GM21786 (cell line): ENCODE measurements around the gene RELA.
A peak's percentile ranks its signal among the peaks of the same experiment; 100 is the strongest.
"Not testable (repeated sequence)": the region's sequence is repeated elsewhere in the genome, so short reads cannot be mapped to it uniquely, and the experiment has no call there.

Source experiments
- ATAC-seq: cut with Tn5 transposase; IDR thresholded peaks from one replicate; pipeline ENCODE4 v1.9.1; 2021; ENCODE audit not compliant: unreplicated experiment

RELA gene

DNA sequence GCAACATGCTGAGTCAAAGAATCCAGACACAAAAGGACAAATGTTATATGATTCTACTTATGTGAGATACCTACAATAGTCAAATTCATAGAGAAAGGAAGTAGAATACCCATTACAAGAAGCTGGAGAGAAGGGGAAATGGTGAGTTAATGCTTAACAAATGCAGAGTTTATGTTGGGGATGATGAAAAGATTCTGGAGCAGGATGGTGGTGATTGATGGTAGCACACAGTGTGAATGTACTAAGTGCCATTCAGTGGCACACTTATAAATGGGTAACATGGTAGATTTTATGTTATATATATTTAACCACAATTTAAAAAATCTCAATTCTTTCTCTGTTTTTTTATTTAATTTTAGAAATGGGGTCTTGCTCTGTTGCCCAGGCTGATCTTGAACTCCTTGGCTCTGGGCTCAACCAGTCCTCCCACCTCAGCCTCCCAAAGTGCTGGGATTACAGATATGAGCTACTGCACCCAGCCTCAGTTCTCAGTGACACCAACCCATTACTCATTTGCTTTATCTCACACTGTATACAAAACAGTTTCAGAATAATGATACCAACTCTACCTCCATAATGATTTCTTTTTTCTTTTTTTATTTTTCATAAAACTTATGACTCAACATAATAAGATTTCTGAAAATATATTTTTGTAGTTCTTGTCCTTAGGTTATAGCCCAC lies 9.6 kb upstream of the RELA start:
- no peak for ATAC-seq

DNA sequence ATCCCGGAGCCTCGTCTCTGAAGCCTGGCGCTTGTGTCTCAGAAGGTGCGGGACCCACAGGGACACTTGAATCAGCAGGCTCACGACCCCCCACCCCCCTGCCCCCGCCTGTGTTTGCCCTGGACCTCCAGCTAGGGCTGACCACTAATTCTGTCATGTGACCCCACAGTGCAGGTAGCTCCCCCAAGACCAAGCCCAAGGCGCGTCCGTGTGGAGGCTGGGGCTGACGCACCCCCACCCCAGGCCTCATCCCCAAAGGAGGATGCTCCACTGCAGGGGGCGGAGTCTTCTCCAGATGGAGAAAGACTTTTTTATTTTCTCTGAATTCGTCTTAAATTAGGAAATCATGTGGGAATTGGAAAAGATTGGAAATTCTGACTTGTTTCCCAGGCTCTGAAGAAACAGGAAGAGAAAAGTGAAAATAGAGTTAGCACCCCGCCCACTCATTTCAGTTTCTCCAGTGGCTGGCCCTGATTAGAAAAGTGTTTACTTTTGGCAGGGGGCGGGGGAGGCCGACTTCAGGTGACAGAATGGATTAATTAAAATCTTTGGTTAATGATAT lies 1.0 kb upstream of the RELA start:
- ATAC-seq: no peak

DNA sequence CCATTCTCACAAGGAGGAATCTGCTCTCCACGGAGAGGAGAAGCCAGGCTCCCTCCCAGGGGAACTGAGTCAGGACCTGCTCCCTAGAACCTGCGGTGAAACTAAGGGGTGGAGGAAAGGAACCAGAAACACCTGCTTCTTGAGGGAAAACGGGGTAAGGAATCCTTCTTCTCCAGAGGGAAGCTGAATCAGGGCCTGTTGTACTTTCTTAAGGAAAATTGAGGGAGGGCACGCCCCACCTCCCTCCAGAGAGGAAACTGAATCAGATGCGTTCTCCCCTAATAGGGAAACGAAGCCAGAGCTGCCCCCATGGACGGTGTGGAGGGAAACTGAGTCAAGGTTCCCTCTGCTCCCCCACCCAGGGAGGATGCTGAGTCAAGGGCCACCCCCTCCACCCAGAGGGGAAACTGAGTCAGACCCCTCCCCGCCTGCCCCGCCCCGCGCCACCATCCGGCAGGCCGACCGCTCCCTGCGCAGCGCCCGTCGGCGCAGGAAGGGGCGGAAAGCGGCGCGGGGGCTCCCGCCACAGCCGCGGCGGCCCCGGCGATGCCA lies 393 bp downstream of the RELA start:
- no peak for ATAC-seq

DNA sequence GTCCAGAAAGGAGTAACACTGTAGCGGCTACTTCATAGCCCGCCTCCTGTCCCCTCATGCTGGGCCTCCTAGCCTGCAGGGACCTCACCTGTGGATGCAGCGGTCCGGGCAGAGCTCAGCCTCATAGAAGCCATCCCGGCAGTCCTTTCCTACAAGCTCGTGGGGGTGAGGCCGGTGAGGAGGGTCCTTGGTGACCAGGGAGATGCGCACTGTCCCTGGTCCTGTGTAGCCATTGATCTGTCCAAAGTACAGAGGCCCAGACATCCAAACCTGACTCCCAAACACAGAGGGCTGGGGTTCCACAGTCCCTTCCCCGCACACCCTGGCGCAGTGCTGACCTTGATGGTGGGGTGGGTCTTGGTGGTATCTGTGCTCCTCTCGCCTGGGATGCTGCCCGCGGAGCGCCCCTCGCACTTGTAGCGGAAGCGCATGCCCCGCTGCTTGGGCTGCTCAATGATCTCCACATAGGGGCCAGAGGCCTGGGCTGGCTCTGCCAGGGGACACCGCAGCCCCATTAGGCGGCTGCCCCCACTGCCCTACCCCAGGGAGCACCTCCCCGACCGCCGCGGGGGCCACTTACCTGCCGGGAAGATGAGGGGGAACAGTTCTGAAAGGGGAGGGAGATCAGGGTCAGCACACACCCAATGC lies 993 bp downstream of the RELA start:
- ATAC-seq: no peak

DNA sequence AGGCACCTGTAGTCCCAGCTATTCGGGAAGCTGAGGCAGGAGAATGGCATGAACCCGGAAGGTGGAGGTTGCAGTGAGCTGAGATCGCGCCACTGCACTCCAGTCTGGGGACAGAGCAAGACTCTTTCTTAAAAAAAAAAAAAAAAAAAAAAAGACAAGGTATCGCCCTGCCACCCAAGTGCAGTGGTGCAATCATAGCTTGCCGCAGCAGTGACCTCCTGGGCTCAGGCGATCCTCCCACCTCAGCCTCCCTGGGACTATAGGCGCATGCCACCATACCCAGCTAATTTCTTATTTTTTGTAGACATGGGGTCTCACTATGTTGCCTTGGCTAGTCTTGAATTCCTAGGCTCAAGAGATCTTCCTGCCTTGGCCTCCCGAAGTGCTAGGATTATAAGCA lies 1.8 kb downstream of the RELA start:
- not testable (repeated sequence) for ATAC-seq

DNA sequence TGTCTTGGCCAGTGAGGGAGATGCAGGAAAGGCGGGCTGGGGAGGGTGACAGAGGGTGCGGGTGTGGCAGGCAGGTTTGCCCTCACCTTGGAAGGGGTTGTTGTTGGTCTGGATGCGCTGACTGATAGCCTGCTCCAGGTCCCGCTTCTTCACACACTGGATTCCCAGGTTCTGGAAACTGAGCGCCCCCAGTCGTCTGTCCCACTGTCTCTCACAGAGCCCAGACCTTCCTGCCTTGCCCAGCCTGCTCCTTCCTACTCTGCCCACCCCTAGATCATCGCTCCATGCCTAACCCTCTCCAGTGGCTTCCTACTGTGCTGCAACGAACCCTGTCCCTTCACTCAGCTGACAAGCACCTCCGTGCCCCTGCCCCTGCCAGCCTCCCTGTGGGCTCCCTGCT lies 2.7 kb downstream of the RELA start:
- no peak for ATAC-seq

DNA sequence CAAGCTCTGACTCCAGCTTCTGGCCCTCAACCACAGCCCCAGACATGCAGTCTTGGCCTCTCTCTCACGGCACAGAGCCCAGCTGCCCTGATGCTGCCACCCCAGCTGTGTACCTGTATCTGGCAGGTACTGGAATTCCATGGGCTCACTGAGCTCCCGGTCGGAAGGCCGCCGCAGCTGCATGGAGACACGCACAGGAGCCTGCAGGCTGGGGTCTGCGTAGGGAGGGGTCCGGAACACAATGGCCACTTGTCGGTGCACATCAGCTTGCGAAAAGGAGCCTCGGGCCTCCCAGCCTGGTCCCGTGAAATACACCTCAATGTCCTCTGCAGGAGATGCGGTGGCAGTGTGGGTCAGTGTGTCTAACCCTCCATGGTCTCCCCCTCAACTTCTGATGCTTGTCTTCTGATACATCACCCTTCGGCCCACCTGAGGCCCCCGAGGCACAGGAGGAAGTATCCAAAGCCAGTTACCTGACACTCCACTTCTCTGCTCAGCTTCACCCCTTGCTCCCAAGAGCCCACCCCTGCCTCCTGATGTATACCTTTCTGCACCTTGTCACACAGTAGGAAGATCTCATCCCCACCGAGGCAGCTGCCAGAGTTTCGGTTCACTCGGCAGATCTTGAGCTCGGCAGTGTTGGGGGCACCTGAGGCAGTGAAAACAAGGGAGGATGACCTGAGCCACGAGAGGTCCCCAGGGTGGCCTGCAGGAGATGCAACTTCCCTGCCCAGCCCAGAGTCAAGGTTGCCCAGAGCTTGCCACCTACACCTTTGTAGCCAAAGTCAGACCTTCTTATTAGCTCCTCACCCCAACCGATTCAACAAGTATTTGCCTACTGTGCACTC lies 4.3 kb downstream of the RELA start:
- ATAC-seq: no peak

DNA sequence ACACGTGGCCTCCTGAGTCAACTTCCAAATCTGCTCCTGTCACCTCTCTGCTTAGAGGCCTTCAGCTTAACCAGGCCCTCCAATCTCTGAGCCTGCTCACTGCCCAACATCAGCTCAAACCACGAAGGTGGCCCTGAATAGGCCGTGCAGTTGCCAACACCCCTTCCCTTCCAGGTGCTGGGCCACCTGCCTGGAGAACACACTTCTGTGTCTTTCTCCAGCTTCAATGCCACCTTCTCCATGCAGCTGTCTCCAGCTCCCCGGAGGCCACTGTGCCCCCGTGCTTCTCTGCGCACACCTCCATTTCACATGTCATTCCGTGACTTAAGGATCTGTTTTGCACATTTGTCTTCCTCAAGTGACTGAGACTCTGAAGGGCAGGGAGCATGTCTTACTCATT lies 5.3 kb downstream of the RELA start:
- ATAC-seq: no peak

DNA sequence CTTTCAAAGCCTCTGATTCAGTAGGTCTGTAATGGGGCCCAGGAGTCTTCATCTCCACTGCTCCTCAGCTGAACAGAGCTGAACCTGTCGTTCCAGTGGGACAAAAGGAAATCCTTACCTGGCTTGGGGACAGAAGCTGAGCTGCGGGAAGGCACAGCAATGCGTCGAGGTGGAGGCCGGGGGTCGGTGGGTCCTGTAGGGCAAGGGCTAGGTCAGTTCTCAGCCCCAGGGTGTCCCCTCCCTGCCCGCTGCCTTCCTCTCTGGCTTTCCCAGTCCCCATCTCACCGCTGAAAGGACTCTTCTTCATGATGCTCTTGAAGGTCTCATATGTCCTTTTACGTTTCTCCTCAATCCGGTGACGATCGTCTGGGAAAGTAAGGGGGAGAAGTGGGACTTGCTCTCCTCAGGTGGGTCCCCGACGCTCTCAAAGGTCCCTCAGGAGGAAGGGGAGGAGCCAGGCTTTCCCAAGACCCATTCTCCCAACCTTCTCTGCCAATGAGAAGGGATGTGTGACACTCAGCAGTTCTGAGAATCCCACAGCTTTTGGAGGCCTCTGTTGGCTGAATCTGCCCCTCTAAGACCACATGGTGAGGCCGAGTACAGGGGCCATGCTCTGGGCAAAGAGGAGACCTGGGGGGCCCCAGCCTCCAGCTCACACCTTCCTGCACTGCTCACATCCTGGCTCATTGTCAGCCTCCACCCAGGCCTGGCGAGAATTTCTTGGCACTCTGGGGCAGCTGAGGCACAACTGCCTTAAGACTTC lies 7.0 kb downstream of the RELA start:
- ATAC-seq: no peak

DNA sequence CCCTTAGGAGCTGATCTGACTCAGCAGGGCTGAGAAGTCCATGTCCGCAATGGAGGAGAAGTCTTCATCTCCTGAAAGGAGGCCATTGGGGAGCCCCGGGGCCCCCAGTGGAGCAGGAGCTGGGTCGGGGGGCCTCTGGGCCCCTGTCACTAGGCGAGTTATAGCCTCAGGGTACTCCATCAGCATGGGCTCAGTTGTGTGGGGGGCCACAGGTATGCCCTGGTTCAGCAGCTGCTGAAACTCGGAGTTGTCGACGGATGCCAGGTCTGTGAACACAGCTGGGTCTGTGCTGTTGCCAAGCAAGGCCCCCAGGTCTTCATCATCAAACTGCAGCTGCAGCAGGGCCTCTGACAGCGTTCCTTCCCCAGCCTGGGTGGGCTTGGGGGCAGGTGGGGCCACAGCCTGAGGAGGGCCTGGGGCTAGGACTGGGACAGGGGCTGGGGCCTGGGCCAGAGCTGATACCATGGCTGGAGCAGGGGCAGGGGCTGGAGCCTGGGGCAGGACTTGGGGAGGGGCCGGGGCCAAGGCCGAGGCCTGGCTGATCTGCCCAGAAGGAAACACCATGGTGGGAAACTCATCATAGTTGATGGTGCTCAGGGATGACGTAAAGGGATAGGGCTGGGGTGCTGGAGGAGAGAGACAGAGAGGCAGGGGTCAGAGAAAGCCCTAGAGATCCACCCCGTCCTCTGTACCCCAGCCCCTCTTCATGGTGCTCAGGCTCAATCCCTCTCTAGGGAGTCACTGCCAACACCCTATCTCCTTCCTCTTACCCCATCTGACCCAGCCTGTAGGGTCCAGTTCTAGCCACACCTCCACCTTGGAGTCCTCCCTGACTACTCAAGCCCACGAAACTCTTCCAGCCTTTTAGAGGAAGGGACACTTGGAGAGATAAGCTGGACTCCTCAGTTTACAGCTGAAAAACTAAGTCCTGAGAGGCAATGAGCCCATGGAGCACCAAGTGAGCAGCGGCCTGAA lies 8.1 kb downstream of the RELA start:
- ATAC-seq: no peak

DNA sequence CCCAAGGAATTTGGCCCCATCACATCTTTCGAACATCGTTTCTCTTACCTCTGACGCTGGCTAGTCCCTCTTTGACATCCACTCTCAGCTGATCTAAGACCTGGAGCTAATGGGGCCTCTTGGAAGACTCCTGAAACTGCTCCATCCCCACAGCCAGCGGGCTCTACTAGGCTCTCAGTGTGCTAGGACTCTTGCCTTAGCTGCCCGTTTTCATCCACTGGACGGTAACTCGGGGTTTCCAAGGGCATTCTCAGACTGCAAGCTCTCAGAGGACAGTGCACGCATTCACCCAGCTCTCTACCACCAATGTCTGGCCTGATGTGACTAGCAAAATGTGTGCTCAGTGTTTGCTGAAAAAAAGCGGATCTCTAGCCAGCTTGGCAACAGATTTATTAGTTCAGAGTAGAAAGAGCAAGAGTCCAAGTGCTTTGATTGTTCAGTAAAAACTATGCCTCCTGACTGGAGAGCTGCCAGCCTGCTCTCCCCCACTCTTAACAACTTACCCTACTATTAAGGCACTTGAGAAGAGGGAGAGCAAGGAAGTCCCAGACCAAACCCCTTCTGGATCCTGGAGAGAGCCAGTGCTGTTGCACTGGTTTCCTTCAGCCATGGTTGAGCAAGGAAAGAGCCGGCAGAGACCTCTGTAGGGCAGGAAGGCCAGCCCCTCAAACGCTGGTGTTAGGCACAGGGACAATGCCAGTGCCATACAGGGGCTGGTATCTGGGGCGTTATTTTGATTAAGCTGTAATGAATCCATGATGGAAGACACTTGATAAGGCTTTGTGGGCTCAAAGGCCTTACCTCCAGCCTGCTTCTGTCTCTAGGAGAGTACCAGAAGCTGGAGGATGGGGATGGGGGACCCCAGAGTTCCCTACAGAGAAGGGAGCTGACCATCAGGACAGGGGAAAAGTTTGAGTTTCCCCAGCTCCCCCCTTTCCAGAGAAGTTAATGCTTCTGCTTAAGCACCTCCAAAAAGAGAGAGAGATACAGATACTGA lies 9.2 kb downstream of the RELA start:
- no peak for ATAC-seq

DNA sequence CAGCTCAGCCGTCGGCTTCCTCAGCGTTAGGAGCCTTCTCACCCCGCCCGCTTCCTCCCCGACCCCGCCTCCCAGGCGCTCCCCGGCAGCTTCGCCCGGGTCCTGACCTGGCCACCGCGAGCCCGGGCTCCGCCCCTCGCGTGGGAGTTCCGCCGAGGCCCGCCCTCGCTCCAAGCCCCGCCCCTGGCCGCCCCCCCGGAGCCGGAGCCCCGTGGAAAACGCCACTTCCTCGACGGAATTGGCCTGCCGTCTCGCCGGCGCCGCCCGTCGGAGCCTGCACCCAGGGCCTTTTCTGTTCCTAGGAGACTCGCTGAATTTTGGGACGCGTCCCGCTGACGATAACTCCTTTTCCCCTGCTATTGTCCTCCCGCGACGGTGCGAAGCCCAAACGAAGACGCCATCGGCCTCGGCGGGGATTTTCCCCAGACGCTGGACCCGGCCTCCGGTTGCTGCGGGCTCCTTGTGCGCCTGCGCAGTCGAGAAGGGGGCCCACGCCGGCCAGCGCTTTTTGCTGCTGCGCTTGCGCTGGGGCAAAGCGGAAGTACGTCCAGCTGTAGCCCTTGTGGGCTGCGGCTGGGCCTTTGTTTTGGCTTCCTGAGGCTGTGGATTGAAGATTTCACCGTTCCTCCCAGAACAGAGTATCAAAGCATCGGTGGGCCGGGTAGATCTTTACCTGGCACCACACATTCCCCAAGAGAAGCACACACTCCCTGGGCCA lies 10.0 kb downstream of the RELA start:
- peak; percentile 75 for ATAC-seq

DNA sequence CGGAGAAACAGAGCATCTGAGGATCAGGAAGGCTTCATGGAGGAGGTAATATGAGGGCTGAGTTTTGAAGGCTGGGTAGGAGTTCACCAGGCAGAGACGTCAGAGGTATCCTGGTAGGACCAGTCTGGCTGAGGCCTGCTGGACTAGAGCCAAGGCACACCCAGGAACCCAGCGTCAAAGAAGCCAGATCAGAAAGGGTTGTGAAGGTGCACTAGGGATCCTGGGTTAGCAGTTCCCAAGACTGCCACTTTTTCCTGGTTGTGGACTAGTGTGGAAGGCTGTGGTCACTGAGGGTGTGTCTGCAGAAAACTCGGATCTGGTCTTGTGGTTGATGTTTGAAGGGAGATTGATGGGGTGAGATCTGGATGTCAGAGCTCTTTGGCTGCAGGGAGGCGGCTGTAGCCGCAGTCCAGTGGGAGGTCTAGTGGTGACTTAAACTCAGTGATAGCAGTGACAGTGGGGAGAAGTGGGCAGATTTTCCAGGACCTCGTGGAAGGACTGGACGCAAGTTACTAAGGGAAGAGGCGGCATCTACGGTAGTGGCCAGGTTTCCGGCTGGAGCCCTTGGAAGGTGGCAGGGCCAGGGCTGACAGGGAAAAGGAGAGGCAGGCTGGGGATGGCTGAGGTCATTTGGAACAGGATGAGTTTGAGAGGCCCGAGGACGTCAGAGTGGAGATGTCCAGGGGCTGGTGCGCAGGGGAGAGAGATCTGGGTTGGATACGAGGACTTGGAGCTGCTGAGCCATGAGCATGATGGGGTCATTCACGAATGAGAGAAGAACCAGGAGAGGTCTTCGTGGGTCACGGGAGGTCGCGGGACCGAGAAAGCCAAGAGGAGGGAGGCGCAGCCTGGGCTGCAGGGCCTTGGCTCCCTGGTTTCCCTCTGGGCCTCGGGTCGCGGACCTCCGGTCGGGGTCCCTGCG lies 10.9 kb downstream of the RELA start:
- no peak for ATAC-seq

DNA sequence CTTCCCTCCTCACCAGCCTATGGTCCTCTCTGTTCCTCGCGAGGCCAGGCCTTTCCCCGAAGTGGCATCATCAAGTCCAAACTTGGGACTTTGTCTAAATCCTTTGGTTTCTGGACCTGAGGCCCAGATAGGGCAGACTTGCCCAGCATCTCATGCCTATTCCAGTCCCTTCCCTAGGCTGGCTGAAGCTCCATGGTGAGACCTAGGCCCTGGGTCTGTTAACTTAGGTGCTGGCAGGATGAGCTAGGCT lies 11.5 kb downstream of the RELA start:
- ATAC-seq: no peak

DNA sequence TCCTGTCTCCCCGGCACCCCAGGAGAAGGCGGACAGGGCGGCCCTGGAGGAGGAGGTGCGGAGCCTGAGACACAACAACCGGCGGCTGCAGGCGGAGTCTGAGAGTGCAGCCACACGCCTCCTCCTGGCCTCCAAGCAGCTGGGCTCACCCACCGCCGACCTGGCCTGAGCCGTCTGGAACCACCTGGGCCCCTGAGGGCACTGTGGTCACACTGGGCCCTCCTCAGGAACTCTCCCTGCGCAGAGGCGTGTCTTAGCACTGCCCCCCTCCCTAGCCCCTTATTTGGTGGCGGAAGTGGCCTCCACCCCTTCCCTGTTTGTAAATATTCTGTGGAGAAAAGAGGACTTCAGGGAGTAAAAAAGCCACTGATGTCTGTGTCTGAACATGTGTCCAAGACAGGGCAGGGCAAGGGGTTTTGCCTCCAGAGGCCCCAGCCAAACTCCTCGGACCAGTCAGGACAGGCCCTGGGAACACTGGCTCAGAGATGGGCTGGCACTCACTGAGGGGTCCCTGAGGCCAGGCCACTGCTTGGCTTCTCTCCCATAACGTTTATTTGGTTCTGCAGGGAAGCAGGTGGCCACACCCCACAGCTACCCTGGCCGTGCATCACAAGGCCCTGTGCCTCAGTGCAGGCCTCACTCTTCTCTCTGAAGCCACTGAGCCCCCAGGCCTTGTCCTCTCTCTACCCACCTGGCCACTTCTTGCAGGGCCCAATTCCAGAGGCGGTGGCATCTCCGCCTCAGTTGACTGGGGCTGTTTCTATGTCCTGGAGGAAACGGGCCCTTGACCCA lies 12.0 kb downstream of the RELA start:
- no peak for ATAC-seq
